Panc1 (cell line): ENCODE data around the gene TRDMT1. TPM values are rescaled to one million over a fixed set of nuclear protein-coding genes. Genes with fewer than 3 reads are reported as not detected.

Experiments used
- ATAC-seq: fragments of 200-7000 bp; cut with Tn5 transposase; 2 replicates; pipeline ENCODE4 v1.9.1; 2020; ENCODE audit warnings: mild to moderate bottlenecking, moderate library complexity
- BruUV-seq: library from RNA; stranded (reverse); fragments of 400-500 nt; replicated peaks from 2 replicates; lab custom pipeline; 2021; lab: Mats Ljungman, UMichigan
- CTCF ChIA-PET: fragments of 300-600 bp; sonication (Branson Sonifier 250); formaldehyde crosslinking; loops from one replicate; lab custom pipeline; 2022; ENCODE audit warnings: antibody characterized with exemption; lab: Charles Lee
- POLR2A ChIA-PET: fragments of 300-600 bp; sonication (Branson Sonifier 250); formaldehyde crosslinking; loops from one replicate; lab custom pipeline; 2022; ENCODE audit warnings: antibody characterized with exemption; lab: Charles Lee
- DNase-seq: peaks from one replicate; pipeline ENCODE4 v3.0.0-alpha.2; 2010; ENCODE audit warnings: low read depth, low spot score
- H3K27ac ChIP-seq: 2 replicates; pipeline ENCODE4 v1.5.1; 2011; ENCODE audit warnings: mild to moderate bottlenecking, low read length, inconsistent platforms
- H3K27me3 ChIP-seq: fragments of 200-500 bp; sonication (Bioruptor generic); 2 replicates; pipeline ENCODE4 v1.6.0; 2014; ENCODE audit warnings: low read length, inconsistent platforms; ENCODE audit not compliant: control insufficient read depth, insufficient read depth
- H3K36me3 ChIP-seq: fragments of 200-500 bp; sonication (Bioruptor generic); 2 replicates; pipeline ENCODE4 v1.5.1; 2014; ENCODE audit warnings: inconsistent platforms, mild to moderate bottlenecking, low read length, moderate library complexity; ENCODE audit not compliant: control insufficient read depth, insufficient read depth
- H3K4me1 ChIP-seq: 2 replicates; pipeline ENCODE4 v1.5.1; 2011; ENCODE audit warnings: inconsistent platforms, mild to moderate bottlenecking, low read length, moderate library complexity; ENCODE audit not compliant: control insufficient read depth, insufficient read depth
- H3K4me3 ChIP-seq, 2 experiments: 2 replicates each; pipeline ENCODE4 v1.5.1; 2011 to 2012; ENCODE audit warnings: low read depth in 2 of 2, low read length in 2 of 2, mild to moderate bottlenecking in 2 of 2, inconsistent platforms in 1 of 2, moderate library complexity in 1 of 2
- H3K9me3 ChIP-seq: fragments of 200-500 bp; sonication (Bioruptor generic); 2 replicates; pipeline ENCODE4 v1.5.1; 2014; ENCODE audit warnings: low read depth, mild to moderate bottlenecking, inconsistent platforms, low read length, moderate library complexity; ENCODE audit not compliant: control insufficient read depth, insufficient read depth
- CTCF ChIP-seq: fragments of 450-650 bp; IDR thresholded peaks from 2 replicates; pipeline ENCODE4 v1.5.1; 2017; ENCODE audit warnings: mild to moderate bottlenecking
- POLR2AphosphoS5 ChIP-seq: IDR thresholded peaks from 2 replicates; pipeline ENCODE4 v1.6.1; 2012; ENCODE audit warnings: mild to moderate bottlenecking, low read depth, low read length, moderate library complexity
- REST ChIP-seq, 2 experiments: IDR thresholded peaks; 2 replicates each; pipeline ENCODE4 v1.6.1; 2011 to 2012; ENCODE audit warnings: low read depth in 2 of 2, control low read depth in 1 of 2, low read length in 1 of 2, mild to moderate bottlenecking in 1 of 2, moderate library complexity in 1 of 2; ENCODE audit not compliant: insufficient read depth in 1 of 2
- SIN3A ChIP-seq: IDR thresholded peaks from 2 replicates; pipeline ENCODE4 v1.6.1; 2012; ENCODE audit warnings: low read depth, mild to moderate bottlenecking, low read length, moderate library complexity, borderline replicate concordance; ENCODE audit not compliant: insufficient read depth
- TCF7L2 ChIP-seq: IDR thresholded peaks from 2 replicates; pipeline ENCODE4 v1.6.1; 2011; ENCODE audit warnings: mild to moderate bottlenecking, low read depth, low read length, inconsistent platforms
- in situ Hi-C: cut with HindIII; loops from 2 replicates; pipeline ENCODE4 v1.10.0; 2016; ENCODE audit warnings: low sequenced_read_pairs, low pct_unique_long_range_greater_than_20kb
- intact Hi-C: fragments of 100-400 bp; cut with micrococcal nuclease; formaldehyde crosslinking; loops from one replicate; pipeline ENCODE4 v1.10.0; 2022; ENCODE audit not compliant: unreplicated experiment
- total RNA-seq: library from RNA; stranded (reverse); gene quantifications from one replicate; pipeline ENCODE4 v1.2.1, GENCODE V29; 2021; ENCODE audit not compliant: unreplicated experiment

TRDMT1 gene
- total RNA-seq, 1 experiment from 2014 or later: 7.6 TPM

DNA sequence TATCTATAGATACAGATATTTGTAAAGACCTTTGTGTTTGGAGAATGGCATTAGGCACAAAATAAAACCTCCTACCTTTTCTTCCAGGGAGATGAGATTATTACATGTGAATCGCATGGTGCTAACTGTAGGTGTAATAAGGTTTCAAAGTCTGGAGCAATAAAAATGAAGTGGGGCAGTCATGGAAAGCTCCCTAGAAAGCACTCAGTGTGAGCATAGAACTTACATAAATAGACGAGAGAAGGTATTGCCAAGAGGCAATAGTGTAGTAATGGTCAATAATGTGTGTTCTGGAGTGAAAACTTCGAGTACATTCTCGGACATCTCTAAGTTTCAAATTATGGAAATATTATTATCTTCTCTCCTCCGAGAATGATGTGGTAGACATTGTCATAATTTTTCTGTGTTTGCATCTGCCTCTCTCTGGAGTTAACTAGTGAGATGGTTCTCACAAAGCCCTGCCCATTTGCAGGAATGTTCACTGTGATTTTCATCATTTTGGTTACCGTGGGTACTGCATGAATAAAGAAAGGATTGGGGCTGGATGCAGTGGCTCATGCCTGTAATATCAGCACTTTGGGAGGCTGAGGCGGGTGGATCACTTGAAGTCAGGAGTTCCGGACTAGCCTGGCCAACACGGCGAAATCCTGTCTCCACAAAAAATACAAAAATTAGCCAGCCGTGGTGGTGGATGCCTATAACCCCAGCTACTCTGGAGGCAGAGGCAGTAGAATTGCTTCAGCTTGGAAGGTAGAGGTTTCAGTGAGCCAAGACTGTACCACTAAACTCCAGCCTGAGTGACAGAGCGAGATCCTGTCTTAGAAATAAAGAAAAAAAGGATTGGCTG, 37.2 kb upstream of the TRDMT1 start:
- in situ Hi-C loops (no loop called here), intact Hi-C loops (loop anchor here (10.0 kb wide), 1 partner anchor 214 kb away; no protein-coding TSS in a partner anchor)
- ChIA-PET POLR2A (interaction anchor here (0.6 to 1.3 kb wide), 3 partner anchors 32 to 234 kb away, joined by 3 to 7 read pairs (median 6); partner anchors contain the start of gene TRDMT1), CTCF (interaction anchor here (0.5 kb wide), 1 partner anchor 123 kb away, joined by 9 read pairs; no protein-coding TSS in a partner anchor)
- BruUV-seq: no TSS peak
- Histone ChIP-seq H3K27me3 (no peaks in the 10 kb centered on the region), H3K4me3 (peak overlapping the region in 1 of 2 experiments; percentile 16; a peak in 1 of 4 replicates), H3K9me3 (no peaks in the 10 kb centered on the region), H3K27ac (peak overlapping the region; percentile 39), H3K36me3 (peaks cover 27% of the 10 kb centered on the region), H3K4me1 (peaks cover 34% of the 10 kb centered on the region)
- no peak for DNase-seq
- no peak for TF ChIP-seq CTCF
- no peak for TF ChIP-seq REST (IDR thresholded peaks at IDR 0.05; ENCODE audit: insufficient read depth in 1 of 2, low read depth in 2 of 2, low read length in 1 of 2)
- TF ChIP-seq TCF7L2: no peak
- TF ChIP-seq SIN3A: no peak
- TF ChIP-seq POLR2AphosphoS5: peak; percentile 93
- peak; percentile 69 for ATAC-seq

DNA sequence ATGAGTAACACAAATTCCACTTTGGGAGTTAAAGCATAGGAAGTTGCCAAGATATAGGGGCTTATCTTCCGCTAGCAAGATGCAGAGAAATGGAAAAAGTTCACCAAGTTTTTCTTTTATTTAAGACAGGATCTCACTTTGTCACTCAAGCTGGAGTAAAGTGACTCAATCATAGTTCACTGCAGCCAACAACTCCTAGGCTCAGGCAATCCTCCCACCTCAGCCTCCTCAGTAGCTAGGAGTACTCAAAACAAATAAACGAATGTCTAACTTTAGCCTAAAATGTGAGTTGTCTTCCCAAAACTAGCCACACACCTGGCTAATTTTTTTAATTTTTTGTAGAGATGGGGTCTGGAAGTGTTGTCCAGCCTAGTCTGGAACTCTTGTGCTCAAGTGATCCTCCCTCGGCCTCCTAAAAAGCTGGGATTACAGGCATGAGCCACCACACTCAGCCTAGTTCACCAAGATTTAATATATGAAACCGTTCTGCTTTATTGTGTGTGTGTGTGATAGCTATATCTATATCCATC, 36.5 kb upstream of the TRDMT1 start:
- 0 out of 2 replicates have a peak, but pooled peaks have one; percentile 84 for TF ChIP-seq SIN3A
- no peak for TF ChIP-seq CTCF
- ATAC-seq (peak; percentile 57), DNase-seq (no peak)
- intact Hi-C loops: loop anchor here (10.0 kb wide), 1 partner anchor 213 kb away; no protein-coding TSS in a partner anchor
- ChIA-PET POLR2A (interaction anchor here (0.6 to 1.3 kb wide), 3 partner anchors 31 to 234 kb away, joined by 3 to 7 read pairs (median 6); partner anchors contain the start of gene TRDMT1), CTCF (interaction anchor here (0.6 kb wide), 1 partner anchor 383 kb away, joined by 5 read pairs; no protein-coding TSS in a partner anchor)
- Histone ChIP-seq H3K9me3 (no peaks in the 10 kb centered on the region), H3K4me3 (no peak overlapping the region), H3K27me3 (no peaks in the 10 kb centered on the region), H3K36me3 (peaks cover 29% of the 10 kb centered on the region), H3K27ac (peak overlapping the region; percentile 32; the same call in 1 of the 2 replicates), H3K4me1 (peaks cover 34% of the 10 kb centered on the region)
- no TSS peak for BruUV-seq
- in situ Hi-C loops: no loop called here
